MCF 10A (cell line): ENCODE results near the gene USP10. TPM values are rescaled to one million over a fixed set of nuclear protein-coding genes. Genes with fewer than 3 reads are reported as not detected.

Experiments
- BruUV-seq: library from RNA; stranded (reverse); fragments of 400-500 nt; replicated peaks from 2 replicates; lab custom pipeline; 2021; lab: Mats Ljungman, UMichigan
- CTCF ChIA-PET: fragments of 300-600 bp; sonication (Branson Sonifier 250); formaldehyde crosslinking; extraction: SDS; loops from one replicate; lab custom pipeline; 2021; ENCODE audit warnings: antibody characterized with exemption, inconsistent platforms; lab: Yijun Ruan, JAX
- POLR2A ChIA-PET: fragments of 300-600, 350-650 bp; sonication (Branson Sonifier 250); formaldehyde crosslinking; extraction: SDS; loops from one replicate; lab custom pipeline; 2020; ENCODE audit warnings: antibody characterized with exemption, inconsistent platforms; lab: Yijun Ruan, JAX
- DNase-seq: peaks from one replicate; pipeline ENCODE4 v3.0.0-alpha.2; 2018; ENCODE audit not compliant: unreplicated experiment
- H3K27ac Mint-ChIP-seq: one replicate; pipeline ENCODE4 v1.8.0; 2022; ENCODE audit warnings: mild to moderate bottlenecking, low read depth, mixed read lengths; ENCODE audit not compliant: unreplicated experiment
- H3K27me3 Mint-ChIP-seq: one replicate; pipeline ENCODE4 v1.8.0; 2022; ENCODE audit warnings: mixed read lengths; ENCODE audit not compliant: insufficient read depth, unreplicated experiment
- H3K36me3 Mint-ChIP-seq: one replicate; pipeline ENCODE4 v1.8.0; 2022; ENCODE audit warnings: mild to moderate bottlenecking, moderate library complexity, mixed read lengths; ENCODE audit not compliant: insufficient read depth, unreplicated experiment
- H3K4me1 Mint-ChIP-seq: one replicate; pipeline ENCODE4 v1.8.0; 2022; ENCODE audit warnings: mixed read lengths; ENCODE audit not compliant: insufficient read depth, unreplicated experiment
- H3K4me3 Mint-ChIP-seq: one replicate; pipeline ENCODE4 v1.8.0; 2022; ENCODE audit warnings: mild to moderate bottlenecking, moderate library complexity, mixed read lengths; ENCODE audit not compliant: unreplicated experiment
- H3K9me3 Mint-ChIP-seq: one replicate; pipeline ENCODE4 v1.8.0; 2022; ENCODE audit warnings: mixed read lengths; ENCODE audit not compliant: unreplicated experiment
- intact Hi-C: fragments of 100-400 bp; cut with micrococcal nuclease; formaldehyde crosslinking; loops from 2 replicates; pipeline ENCODE4 v1.14.1; 2022
- total RNA-seq: library from RNA; stranded (reverse); gene quantifications from 2 replicates; pipeline ENCODE4 v1.2.3, GENCODE V29; 2022
- TF ChIP-seq, protein P1 (sequence below): fragments of 200-600 bp; IDR thresholded peaks from one replicate; pipeline ENCODE4 v1.8.0; 2022; ENCODE audit warnings: antibody characterized with exemption, mild to moderate bottlenecking; ENCODE audit not compliant: unreplicated experiment

Gene USP10
- total RNA-seq, 1 experiment from 2014 or later: 129 TPM

- BruUV-seq: no TSS peak
- Mint-ChIP-seq H3K36me3 (peaks cover 31% of the 10 kb centered on the region), H3K27ac (peak overlapping the region; percentile 30), H3K4me1 (peaks cover 36% of the 10 kb centered on the region), H3K9me3 (no peaks in the 10 kb centered on the region), H3K27me3 (no peaks in the 10 kb centered on the region), H3K4me3 (no peak overlapping the region)
- DNase-seq: peak; percentile 82
- POLR2A ChIA-PET: interaction anchor here (0.6 to 2.9 kb wide), 16 partner anchors 9 to 288 kb away, joined by 3 to 23 read pairs (median 4); partner anchors contain the start of genes COTL1 and KLHL36
- CTCF ChIA-PET: interaction anchor here (0.6 to 9.5 kb wide), 27 partner anchors 10 to 288 kb away, joined by 3 to 128 read pairs (median 5); partner anchors contain the start of gene KIAA0513
- TF ChIP-seq, protein P1, sequence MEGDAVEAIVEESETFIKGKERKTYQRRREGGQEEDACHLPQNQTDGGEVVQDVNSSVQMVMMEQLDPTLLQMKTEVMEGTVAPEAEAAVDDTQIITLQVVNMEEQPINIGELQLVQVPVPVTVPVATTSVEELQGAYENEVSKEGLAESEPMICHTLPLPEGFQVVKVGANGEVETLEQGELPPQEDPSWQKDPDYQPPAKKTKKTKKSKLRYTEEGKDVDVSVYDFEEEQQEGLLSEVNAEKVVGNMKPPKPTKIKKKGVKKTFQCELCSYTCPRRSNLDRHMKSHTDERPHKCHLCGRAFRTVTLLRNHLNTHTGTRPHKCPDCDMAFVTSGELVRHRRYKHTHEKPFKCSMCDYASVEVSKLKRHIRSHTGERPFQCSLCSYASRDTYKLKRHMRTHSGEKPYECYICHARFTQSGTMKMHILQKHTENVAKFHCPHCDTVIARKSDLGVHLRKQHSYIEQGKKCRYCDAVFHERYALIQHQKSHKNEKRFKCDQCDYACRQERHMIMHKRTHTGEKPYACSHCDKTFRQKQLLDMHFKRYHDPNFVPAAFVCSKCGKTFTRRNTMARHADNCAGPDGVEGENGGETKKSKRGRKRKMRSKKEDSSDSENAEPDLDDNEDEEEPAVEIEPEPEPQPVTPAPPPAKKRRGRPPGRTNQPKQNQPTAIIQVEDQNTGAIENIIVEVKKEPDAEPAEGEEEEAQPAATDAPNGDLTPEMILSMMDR: no peak
- intact Hi-C loops: no loop called here
Measured at GRCh38 chr16:84739349-84740124, 39.7 kb downstream of the USP10 start.

DNA sequence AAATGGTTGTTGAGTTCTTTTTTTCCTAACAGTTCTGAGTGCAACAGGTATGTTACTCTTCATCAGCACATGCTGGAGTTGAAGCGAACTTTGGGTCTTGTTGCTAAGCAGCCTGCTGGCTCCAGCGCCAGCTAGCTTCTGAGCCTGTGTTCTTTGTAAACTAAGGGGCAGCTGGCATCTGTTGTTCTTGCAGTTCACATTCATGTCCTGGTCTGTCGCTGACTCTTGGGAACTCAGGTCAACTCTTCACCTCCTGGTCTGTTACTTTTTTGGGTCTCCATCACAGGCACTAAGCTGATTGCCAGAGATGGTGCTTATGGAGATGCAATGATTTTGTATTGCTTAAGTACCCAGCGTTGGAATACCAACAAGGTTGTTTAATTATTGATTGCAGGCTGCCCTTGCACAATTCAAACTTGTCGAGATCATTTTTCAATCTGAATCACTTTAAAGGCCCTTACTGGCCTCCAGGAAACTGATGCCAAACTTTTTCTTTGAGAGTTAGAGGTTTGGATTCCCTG, 40.9 kb downstream of the USP10 start:
- intact Hi-C loops: no loop called here
- Mint-ChIP-seq H3K4me1 (peaks cover 32% of the 10 kb centered on the region), H3K4me3 (no peak overlapping the region), H3K27ac (no peak overlapping the region), H3K27me3 (no peaks in the 10 kb centered on the region), H3K36me3 (peaks cover 33% of the 10 kb centered on the region), H3K9me3 (no peaks in the 10 kb centered on the region)
- TF ChIP-seq, protein P1: no peak
- ChIA-PET CTCF (interaction anchor here (0.9 to 9.5 kb wide), 13 partner anchors 10 to 234 kb away, joined by 3 to 128 read pairs (median 16); no protein-coding TSS in a partner anchor), POLR2A (interaction anchor here (1.1 to 1.5 kb wide), 3 partner anchors 12 to 259 kb away, joined by 5 read pairs; no protein-coding TSS in a partner anchor)
- BruUV-seq: no TSS peak
- no peak for DNase-seq

- ChIA-PET CTCF (interaction anchor here (0.9 to 9.5 kb wide), 10 partner anchors 9 to 220 kb away, joined by 3 to 128 read pairs (median 16); no protein-coding TSS in a partner anchor), POLR2A (no interaction called here)
Measured at GRCh38 chr16:84741340-84741830, 41.6 kb downstream of the USP10 start.

More at GRCh38 chr16:84741340-84741830, 41.6 kb downstream of the USP10 start:
- no TSS peak for BruUV-seq
- H3K27me3 Mint-ChIP-seq: no peaks in the 10 kb centered on the region
- no peak overlapping the region for H3K4me3 Mint-ChIP-seq
- peaks cover 25% of the 10 kb centered on the region for H3K4me1 Mint-ChIP-seq
- intact Hi-C loops: no loop called here
- DNase-seq: no peak
- peak overlapping the region; percentile 3 for H3K27ac Mint-ChIP-seq
- peaks cover 32% of the 10 kb centered on the region for H3K36me3 Mint-ChIP-seq
- TF ChIP-seq, protein P1: no peak
- H3K9me3 Mint-ChIP-seq: no peaks in the 10 kb centered on the region
